ENCODE measurements around the gene PLCG2. TPM values are rescaled to one million over a fixed set of nuclear protein-coding genes. Genes with fewer than 3 reads are reported as not detected.
"Not testable (repeated sequence)": the region's sequence is repeated elsewhere in the genome, so short reads cannot be mapped to it uniquely, and the experiment has no call there.

Gene PLCG2
- polyA plus RNA-seq, 3 donors from 2014 or later = 24.4 to 91.6 (median 46.4) TPM

- DNase-seq = no peak
- Mint-ChIP-seq H3K9me3 (peaks cover 2 to 14% (median 5%) of the 10 kb centered on the region in 6 donors), H3K4me1 (peaks cover 1 to 4% of the 10 kb centered on the region in 2 donors), H3K27ac (peak overlapping the region in 2 of 6 donors; percentile 16 to 33), H3K27me3 (ENCODE audit: low read depth in 3 of 3) (peaks cover 2 to 5% (median 3%) of the 10 kb centered on the region in 3 donors), H3K36me3 (peaks cover 43 to 84% (median 74%) of the 10 kb centered on the region in 3 donors), H3K4me3 (no peak overlapping the region)
These were observed 166.6 kb downstream of the PLCG2 start for GRCh38 chr16:81945665-81946064.

GRCh38 chr16:81946206-81946605 lies 167.1 kb downstream of the PLCG2 start:
- Mint-ChIP-seq H3K4me1 (no peaks in the 10 kb centered on the region), H3K36me3 (peaks cover 45 to 86% (median 76%) of the 10 kb centered on the region in 3 donors), H3K9me3 (peaks cover 6 to 20% (median 7%) of the 10 kb centered on the region in 6 donors), H3K27ac (no peak overlapping the region), H3K4me3 (no peak overlapping the region), H3K27me3 (ENCODE audit: low read depth in 3 of 3) (peaks cover 0 to 5% (median 2%) of the 10 kb centered on the region in 3 donors)
- DNase-seq = no peak

- H3K9me3 Mint-ChIP-seq = peaks cover 6 to 25% (median 11%) of the 10 kb centered on the region in 6 donors
- H3K27me3 Mint-ChIP-seq (ENCODE audit: low read depth in 3 of 3) = peaks cover 2 to 3% (median 2%) of the 10 kb centered on the region in 3 donors
- no peak for DNase-seq
- no peak overlapping the region for H3K4me3 Mint-ChIP-seq
- no peaks in the 10 kb centered on the region for H3K4me1 Mint-ChIP-seq
- H3K27ac Mint-ChIP-seq = no peak overlapping the region
- H3K36me3 Mint-ChIP-seq = peaks cover 78 to 92% (median 85%) of the 10 kb centered on the region in 3 donors
These were observed 172.5 kb downstream of the PLCG2 start for GRCh38 chr16:81951564-81951963.

GRCh38 chr16:81956213-81956948 lies 177.3 kb downstream of the PLCG2 start:
- no peak overlapping the region for H3K4me3 Mint-ChIP-seq
- peaks cover 0 to 5% (median 0%) of the 10 kb centered on the region in 3 donors for H3K27me3 Mint-ChIP-seq (ENCODE audit: low read depth in 3 of 3)
- H3K9me3 Mint-ChIP-seq = peaks cover 0 to 4% (median 3%) of the 10 kb centered on the region in 6 donors
- DNase-seq = no peak
- peaks cover 58 to 79% (median 71%) of the 10 kb centered on the region in 3 donors for H3K36me3 Mint-ChIP-seq
- peak overlapping the region in 1 of 6 donors; percentile 31 for H3K27ac Mint-ChIP-seq
- H3K4me1 Mint-ChIP-seq = no peaks in the 10 kb centered on the region

GRCh38 chr16:81964808-81965207 lies 185.7 kb downstream of the PLCG2 start:
- H3K4me3 Mint-ChIP-seq = no peak overlapping the region

GRCh38 chr16:81967358-81967757 lies 188.3 kb downstream of the PLCG2 start:
- no peak for DNase-seq
- H3K4me1 Mint-ChIP-seq = no peaks in the 10 kb centered on the region
- no peak overlapping the region for H3K4me3 Mint-ChIP-seq
- H3K36me3 Mint-ChIP-seq = peaks cover 3 to 12% (median 6%) of the 10 kb centered on the region in 3 donors
- no peak overlapping the region for H3K27ac Mint-ChIP-seq
- peaks cover 0 to 16% (median 12%) of the 10 kb centered on the region in 6 donors for H3K9me3 Mint-ChIP-seq
- H3K27me3 Mint-ChIP-seq (ENCODE audit: low read depth in 3 of 3) = peaks cover 0 to 8% (median 6%) of the 10 kb centered on the region in 3 donors

More at GRCh38 chr16:81964808-81965207, 185.7 kb downstream of the PLCG2 start:
- Mint-ChIP-seq H3K36me3 (peaks cover 11 to 24% (median 22%) of the 10 kb centered on the region in 3 donors), H3K4me1 (no peaks in the 10 kb centered on the region), H3K9me3 (peaks cover 0 to 2% (median 0%) of the 10 kb centered on the region in 6 donors), H3K27me3 (ENCODE audit: low read depth in 3 of 3) (peaks cover 0 to 4% (median 2%) of the 10 kb centered on the region in 3 donors), H3K27ac (no peak overlapping the region)
- DNase-seq = no peak

GRCh38 chr16:81971853-81972252 lies 192.8 kb downstream of the PLCG2 start:
- Mint-ChIP-seq H3K27me3 (ENCODE audit: low read depth in 3 of 3) (peaks cover 0 to 9% (median 5%) of the 10 kb centered on the region in 3 donors), H3K27ac (no peak overlapping the region), H3K4me1 (no peaks in the 10 kb centered on the region), H3K36me3 (peaks cover 0 to 11% (median 3%) of the 10 kb centered on the region in 3 donors), H3K4me3 (no peak overlapping the region), H3K9me3 (peaks cover 0 to 24% (median 14%) of the 10 kb centered on the region in 6 donors)
- DNase-seq = no peak

- H3K4me1 Mint-ChIP-seq = no peaks in the 10 kb centered on the region
- H3K9me3 Mint-ChIP-seq = peaks cover 2 to 24% (median 17%) of the 10 kb centered on the region in 6 donors
- DNase-seq = no peak
- no peak overlapping the region for H3K27ac Mint-ChIP-seq
- peaks cover 0 to 10% (median 8%) of the 10 kb centered on the region in 3 donors for H3K27me3 Mint-ChIP-seq (ENCODE audit: low read depth in 3 of 3)
- H3K4me3 Mint-ChIP-seq = no peak overlapping the region
- peaks cover 0 to 13% (median 3%) of the 10 kb centered on the region in 3 donors for H3K36me3 Mint-ChIP-seq
These were observed 194.6 kb downstream of the PLCG2 start for GRCh38 chr16:81973737-81974136.

- Mint-ChIP-seq H3K9me3 (peaks cover 2 to 24% (median 17%) of the 10 kb centered on the region in 6 donors), H3K27ac (no peak overlapping the region), H3K36me3 (peaks cover 0 to 13% (median 3%) of the 10 kb centered on the region in 3 donors), H3K4me3 (no peak overlapping the region), H3K4me1 (no peaks in the 10 kb centered on the region), H3K27me3 (ENCODE audit: low read depth in 3 of 3) (peaks cover 0 to 14% (median 8%) of the 10 kb centered on the region in 3 donors)
- DNase-seq = no peak
These were observed 196.5 kb downstream of the PLCG2 start for GRCh38 chr16:81975637-81976036.

GRCh38 chr16:81977335-81977942 lies 198.3 kb downstream of the PLCG2 start:
- H3K4me1 Mint-ChIP-seq, H3K9me3 Mint-ChIP-seq, H3K36me3 Mint-ChIP-seq, H3K4me3 Mint-ChIP-seq, H3K27ac Mint-ChIP-seq, DNase-seq: not testable (repeated sequence)
- H3K27me3 Mint-ChIP-seq (ENCODE audit: low read depth in 3 of 3) = peaks cover 2 to 14% (median 9%) of the 10 kb centered on the region in 3 donors

GRCh38 chr16:81987121-81987520 lies 208.0 kb downstream of the PLCG2 start:
- Mint-ChIP-seq H3K27ac (no peak overlapping the region), H3K4me1 (no peaks in the 10 kb centered on the region), H3K9me3 (peaks cover 0 to 3% (median 0%) of the 10 kb centered on the region in 6 donors), H3K27me3 (ENCODE audit: low read depth in 3 of 3) (peaks cover 7 to 12% (median 8%) of the 10 kb centered on the region in 3 donors), H3K4me3 (no peak overlapping the region), H3K36me3 (no peaks in the 10 kb centered on the region)
- no peak for DNase-seq

- peaks cover 6 to 8% (median 7%) of the 10 kb centered on the region in 3 donors for H3K27me3 Mint-ChIP-seq (ENCODE audit: low read depth in 3 of 3)
- H3K9me3 Mint-ChIP-seq = peaks cover 0 to 3% (median 0%) of the 10 kb centered on the region in 6 donors
These were observed 208.6 kb downstream of the PLCG2 start for GRCh38 chr16:81987706-81988105.

GRCh38 chr16:81992859-81993258 lies 213.8 kb downstream of the PLCG2 start:
- Mint-ChIP-seq H3K4me3 (no peak overlapping the region), H3K36me3 (peaks cover 0 to 11% (median 6%) of the 10 kb centered on the region in 3 donors), H3K9me3 (no peaks in the 10 kb centered on the region), H3K27me3 (ENCODE audit: low read depth in 3 of 3) (peaks cover 0 to 2% (median 0%) of the 10 kb centered on the region in 3 donors), H3K27ac (no peak overlapping the region), H3K4me1 (no peaks in the 10 kb centered on the region)
- DNase-seq = no peak

More at GRCh38 chr16:81987706-81988105, 208.6 kb downstream of the PLCG2 start:
- DNase-seq = no peak
- Mint-ChIP-seq H3K27ac (no peak overlapping the region), H3K4me1 (no peaks in the 10 kb centered on the region), H3K36me3 (no peaks in the 10 kb centered on the region), H3K4me3 (no peak overlapping the region)

GRCh38 chr16:81994485-81994884 lies 215.4 kb downstream of the PLCG2 start:
- DNase-seq = no peak
- Mint-ChIP-seq H3K9me3 (no peaks in the 10 kb centered on the region), H3K27ac (no peak overlapping the region), H3K4me1 (no peaks in the 10 kb centered on the region), H3K36me3 (peaks cover 0 to 21% (median 12%) of the 10 kb centered on the region in 3 donors), H3K27me3 (ENCODE audit: low read depth in 3 of 3) (peaks cover 0 to 2% (median 0%) of the 10 kb centered on the region in 3 donors), H3K4me3 (no peak overlapping the region)
